Natural killer cell (primary cell): Measurements from ENCODE around the gene CCDC28A. TPM values are rescaled to one million over a fixed set of nuclear protein-coding genes. Genes with fewer than 3 reads are reported as not detected.

ENCODE experiments used
- ATAC-seq, 3 donors: fragments of 150-1000 bp in 2 of 3; fragments of 200-7000 bp in 1 of 3; cut with Tn5 transposase; 1 replicate in 1 of 3; 2 replicates in 2 of 3; pipeline ENCODE4 v1.10.0; 2021; ENCODE audit warnings: mild to moderate bottlenecking in 2 of 3, moderate library complexity in 2 of 3
- DNase-seq, 2 donors: peaks; one replicate each; pipeline versions ENCODE4 v3.0.0 to v3.0.0-alpha.2; 2013 to 2021; ENCODE audit warnings: mixed read lengths in 1 of 2
- H3K27ac ChIP-seq: one replicate; pipeline ENCODE4 v1.5.1; 2013; ENCODE audit warnings: mild to moderate bottlenecking, low read length
- H3K27me3 ChIP-seq: one replicate; pipeline ENCODE4 v1.6.1; 2013; ENCODE audit warnings: low read length; ENCODE audit not compliant: control insufficient read depth, insufficient read depth
- H3K36me3 ChIP-seq: one replicate; pipeline ENCODE4 v1.6.1; 2013; ENCODE audit warnings: low read length; ENCODE audit not compliant: control insufficient read depth, insufficient read depth
- H3K4me1 ChIP-seq: one replicate; pipeline ENCODE4 v1.6.1; 2013; ENCODE audit warnings: low read length; ENCODE audit not compliant: control insufficient read depth, insufficient read depth
- H3K4me3 ChIP-seq: one replicate; pipeline ENCODE4 v1.5.1; 2013; ENCODE audit warnings: low read length
- H3K9me3 ChIP-seq: one replicate; pipeline ENCODE4 v1.6.1; 2013; ENCODE audit warnings: low read length; ENCODE audit not compliant: control insufficient read depth, insufficient read depth
- H3K27ac Mint-ChIP-seq, 2 donors: one replicate each; pipeline ENCODE4 v1.8.0; 2022; ENCODE audit warnings: mild to moderate bottlenecking in 2 of 2, mixed read lengths in 2 of 2, moderate library complexity in 1 of 2
- H3K27me3 Mint-ChIP-seq, 2 donors: one replicate each; pipeline ENCODE4 v1.8.0; 2022; ENCODE audit warnings: low read depth in 2 of 2, mixed read lengths in 2 of 2
- H3K36me3 Mint-ChIP-seq: one replicate; pipeline ENCODE4 v1.8.0; 2022; ENCODE audit warnings: mixed read lengths
- H3K4me1 Mint-ChIP-seq, 2 donors: one replicate each; pipeline ENCODE4 v1.8.0; 2022; ENCODE audit warnings: mixed read lengths in 2 of 2
- H3K4me3 Mint-ChIP-seq: one replicate; pipeline ENCODE4 v1.8.0; 2022; ENCODE audit warnings: mild to moderate bottlenecking, moderate library complexity, mixed read lengths
- H3K9me3 Mint-ChIP-seq, 2 donors: one replicate each; pipeline ENCODE4 v1.8.0; 2022; ENCODE audit warnings: mixed read lengths in 2 of 2
- CTCF ChIP-seq: fragments of 200-600 bp; IDR thresholded peaks from one replicate; pipeline ENCODE4 v1.8.0; 2022; ENCODE audit warnings: antibody characterized with exemption
- WGBS: methylation state at CpG from one replicate; pipeline ENCODE4 v1.1.7; 2013; ENCODE audit warnings: missing lambda C conversion rate; ENCODE audit not compliant: insufficient coverage; 5-methylcytosine and 5-hydroxymethylcytosine counted together
- intact Hi-C: fragments of 100-400 bp; cut with micrococcal nuclease; formaldehyde crosslinking; loops from one replicate; pipeline ENCODE4 v1.14.2; 2022
- total RNA-seq, 4 donors: library from RNA; stranded (reverse); fragments of 120-200 nt in 1 of 4; gene quantifications; one replicate each; pipeline versions ENCODE4 v1.2.3 to v1.2.4, GENCODE V29; 2013 to 2022

CCDC28A gene
- total RNA-seq, 3 donors from 2014 or later (not counting 1 experiment from before 2014, with no cell fraction given): 22.2 to 25.4 (median 24.3) TPM

DNA sequence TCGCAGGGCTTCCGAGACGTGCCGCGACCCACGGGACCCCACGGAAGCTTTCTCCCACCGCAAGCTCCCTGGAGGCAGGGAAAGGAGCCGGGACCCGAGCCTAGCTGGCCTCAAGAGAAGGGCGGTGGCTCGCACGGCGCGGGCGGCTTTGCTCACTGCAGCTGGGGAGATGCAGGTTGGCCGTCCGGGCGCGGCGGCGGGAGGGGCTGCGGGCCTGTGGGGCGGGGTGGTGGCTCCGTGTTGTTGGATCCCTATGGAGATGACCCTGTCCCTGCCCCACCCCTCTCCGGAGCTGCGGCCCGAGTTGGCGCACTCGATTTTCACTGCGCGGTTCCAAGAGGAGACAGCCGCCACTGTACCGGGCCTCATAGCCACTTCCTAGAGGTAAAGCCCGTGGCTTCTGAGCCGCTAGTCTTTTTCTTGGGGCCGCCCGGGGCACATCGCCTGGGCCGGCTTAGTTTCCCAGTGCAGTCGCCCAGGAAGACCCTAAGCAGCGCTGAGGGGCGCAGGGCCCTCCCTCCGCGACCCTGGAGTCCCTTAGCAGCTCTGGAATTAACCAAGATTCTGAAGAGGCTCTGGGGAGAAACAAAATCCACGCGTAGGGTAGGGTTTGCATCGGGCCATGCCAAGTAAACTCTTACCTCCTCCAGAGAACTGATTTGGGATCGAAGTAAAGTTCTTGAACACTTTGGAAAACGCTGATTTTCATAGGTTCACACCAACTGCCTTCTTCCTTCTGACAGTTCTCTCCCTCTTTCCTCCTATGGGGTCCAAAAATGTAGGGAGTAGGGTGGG is 22.4 kb downstream of the CCDC28A start, which contains the start of gene ECT2L:
TSS of gene ECT2L (plus strand) at position 279 of the 795 bp plus-strand sequence. CDS start 17,188 bp downstream, outside the sequence.
- Mint-ChIP-seq H3K27ac (no peak within 1 kb of the TSS), H3K4me3 (no peak within 1 kb of the TSS), H3K4me1 (no peaks in the 10 kb centered on the region), H3K36me3 (peaks cover 10% of the 10 kb centered on the region), H3K27me3 (peaks cover 3 to 18% of the 10 kb centered on the region in 2 donors), H3K9me3 (no peaks in the 10 kb centered on the region)
- Histone ChIP-seq H3K9me3 (no peaks in the 10 kb centered on the region), H3K4me1 (peaks cover 3% of the 10 kb centered on the region), H3K27ac (no peak within 1 kb of the TSS), H3K27me3 (peaks cover 6% of the 10 kb centered on the region), H3K4me3 (no peak within 1 kb of the TSS), H3K36me3 (peaks cover 4% of the 10 kb centered on the region)
- DNase-seq: no peak
- no peak for TF ChIP-seq CTCF
- ATAC-seq: peak in 2 of 3 donors; percentile 27 to 45
- WGBS: 52% methylated on average over 49 of the region's 50 CpGs
- intact Hi-C loops: no loop called here

- Mint-ChIP-seq H3K36me3 (peaks cover 2% of the 10 kb centered on the region), H3K27me3 (peaks cover 3 to 18% of the 10 kb centered on the region in 2 donors), H3K4me1 (no peaks in the 10 kb centered on the region), H3K4me3 (no peak overlapping the region), H3K27ac (no peak overlapping the region), H3K9me3 (no peaks in the 10 kb centered on the region)
- H3K4me1 ChIP-seq: peaks cover 3% of the 10 kb centered on the region
- H3K27ac ChIP-seq: no peak overlapping the region
- H3K36me3 ChIP-seq: no peaks in the 10 kb centered on the region
- ATAC-seq (no peak), DNase-seq (no peak)
- H3K27me3 ChIP-seq: peaks cover 6% of the 10 kb centered on the region
- no peak overlapping the region for H3K4me3 ChIP-seq
- intact Hi-C loops: no loop called here
- no CpG with 5 or more reads among the region's 2 CpGs for WGBS
- no peaks in the 10 kb centered on the region for H3K9me3 ChIP-seq
- TF ChIP-seq CTCF: no peak
Observed at GRCh38 chr6:138796771-138797170, 23.2 kb downstream of the CCDC28A start.

DNA sequence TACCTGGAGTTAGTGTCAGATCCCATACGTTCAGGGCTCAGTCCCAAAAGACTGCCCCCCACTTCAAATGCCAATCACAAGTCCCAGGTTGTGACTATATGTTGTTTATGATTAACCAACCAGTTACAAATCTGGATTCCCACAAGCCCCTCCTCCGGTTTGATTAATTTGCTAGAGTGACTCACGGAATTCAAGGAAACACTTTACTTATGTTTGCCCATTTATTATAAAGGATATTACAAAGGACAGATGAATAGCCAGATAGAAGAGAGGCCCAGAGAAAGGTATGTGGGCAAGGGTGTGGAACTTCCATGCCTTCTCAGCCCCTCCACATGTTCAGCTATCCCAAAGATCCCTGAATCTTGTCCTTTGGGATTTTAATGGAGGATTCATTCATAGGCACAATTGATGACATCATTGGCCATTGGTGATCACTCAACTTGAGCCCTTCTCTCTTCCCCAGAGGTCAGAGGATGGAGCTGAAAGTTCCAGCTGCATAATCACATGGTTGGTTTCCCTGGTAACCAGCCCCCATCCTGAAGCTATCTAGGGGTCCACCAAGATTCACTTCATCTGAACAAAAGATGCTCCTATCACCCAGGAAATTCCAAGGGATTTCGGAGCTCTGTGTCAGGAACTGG is 24.4 kb downstream of the CCDC28A start:
- Mint-ChIP-seq H3K4me3 (no peak overlapping the region), H3K27me3 (peaks cover 3 to 18% of the 10 kb centered on the region in 2 donors), H3K36me3 (no peaks in the 10 kb centered on the region), H3K27ac (no peak overlapping the region), H3K4me1 (no peaks in the 10 kb centered on the region), H3K9me3 (no peaks in the 10 kb centered on the region)
- no peak overlapping the region for H3K27ac ChIP-seq
- H3K4me1 ChIP-seq: peaks cover 3% of the 10 kb centered on the region
- no peaks in the 10 kb centered on the region for H3K9me3 ChIP-seq
- WGBS: 100% methylated on average over 1 of the region's 4 CpGs
- ATAC-seq (no peak), DNase-seq (no peak)
- H3K36me3 ChIP-seq: no peaks in the 10 kb centered on the region
- H3K4me3 ChIP-seq: no peak overlapping the region
- H3K27me3 ChIP-seq: peaks cover 6% of the 10 kb centered on the region
- no peak for TF ChIP-seq CTCF
- intact Hi-C loops: no loop called here
